Epithelial cell of proximal tubule (primary cell): ENCODE results near the gene SORL1-AS1.

ENCODE experiments used
- DNase-seq: peaks from one replicate; pipeline ENCODE4 v3.0.0-alpha.2; 2011; ENCODE audit warnings: low read depth
- H3K4me3 ChIP-seq: 2 replicates; pipeline ENCODE4 v1.5.1; 2011; ENCODE audit warnings: low read depth, mild to moderate bottlenecking, low read length
- TF ChIP-seq, protein P1 (sequence below): conservative IDR thresholded peaks from 2 replicates; pipeline ENCODE4 v1.5.1; 2012; ENCODE audit warnings: low read depth, mild to moderate bottlenecking, low read length

SORL1-AS1 gene

DNA sequence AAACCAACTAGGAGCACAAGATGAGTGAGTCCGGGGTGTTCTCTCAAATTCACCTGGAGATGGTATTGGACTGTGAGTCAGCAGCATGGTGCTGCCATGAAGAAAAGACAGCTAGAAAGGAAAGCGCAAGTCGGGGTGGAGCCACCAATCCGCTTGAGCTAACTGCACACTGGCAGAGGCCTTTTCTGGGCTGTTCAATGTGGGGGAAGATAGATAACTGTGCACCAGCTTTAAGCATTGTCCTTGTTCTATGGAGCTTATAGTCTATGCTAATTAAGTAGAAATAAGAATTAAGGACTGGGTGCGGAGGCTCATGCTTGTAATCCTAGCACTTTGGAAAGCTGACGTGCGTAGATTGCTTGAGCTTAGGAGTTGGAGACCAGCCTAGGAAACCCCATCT is 21.9 kb upstream of the SORL1-AS1 start:
- no peak for DNase-seq
- TF ChIP-seq, protein P1, sequence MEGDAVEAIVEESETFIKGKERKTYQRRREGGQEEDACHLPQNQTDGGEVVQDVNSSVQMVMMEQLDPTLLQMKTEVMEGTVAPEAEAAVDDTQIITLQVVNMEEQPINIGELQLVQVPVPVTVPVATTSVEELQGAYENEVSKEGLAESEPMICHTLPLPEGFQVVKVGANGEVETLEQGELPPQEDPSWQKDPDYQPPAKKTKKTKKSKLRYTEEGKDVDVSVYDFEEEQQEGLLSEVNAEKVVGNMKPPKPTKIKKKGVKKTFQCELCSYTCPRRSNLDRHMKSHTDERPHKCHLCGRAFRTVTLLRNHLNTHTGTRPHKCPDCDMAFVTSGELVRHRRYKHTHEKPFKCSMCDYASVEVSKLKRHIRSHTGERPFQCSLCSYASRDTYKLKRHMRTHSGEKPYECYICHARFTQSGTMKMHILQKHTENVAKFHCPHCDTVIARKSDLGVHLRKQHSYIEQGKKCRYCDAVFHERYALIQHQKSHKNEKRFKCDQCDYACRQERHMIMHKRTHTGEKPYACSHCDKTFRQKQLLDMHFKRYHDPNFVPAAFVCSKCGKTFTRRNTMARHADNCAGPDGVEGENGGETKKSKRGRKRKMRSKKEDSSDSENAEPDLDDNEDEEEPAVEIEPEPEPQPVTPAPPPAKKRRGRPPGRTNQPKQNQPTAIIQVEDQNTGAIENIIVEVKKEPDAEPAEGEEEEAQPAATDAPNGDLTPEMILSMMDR: no peak
- H3K4me3 ChIP-seq: no peak overlapping the region

DNA sequence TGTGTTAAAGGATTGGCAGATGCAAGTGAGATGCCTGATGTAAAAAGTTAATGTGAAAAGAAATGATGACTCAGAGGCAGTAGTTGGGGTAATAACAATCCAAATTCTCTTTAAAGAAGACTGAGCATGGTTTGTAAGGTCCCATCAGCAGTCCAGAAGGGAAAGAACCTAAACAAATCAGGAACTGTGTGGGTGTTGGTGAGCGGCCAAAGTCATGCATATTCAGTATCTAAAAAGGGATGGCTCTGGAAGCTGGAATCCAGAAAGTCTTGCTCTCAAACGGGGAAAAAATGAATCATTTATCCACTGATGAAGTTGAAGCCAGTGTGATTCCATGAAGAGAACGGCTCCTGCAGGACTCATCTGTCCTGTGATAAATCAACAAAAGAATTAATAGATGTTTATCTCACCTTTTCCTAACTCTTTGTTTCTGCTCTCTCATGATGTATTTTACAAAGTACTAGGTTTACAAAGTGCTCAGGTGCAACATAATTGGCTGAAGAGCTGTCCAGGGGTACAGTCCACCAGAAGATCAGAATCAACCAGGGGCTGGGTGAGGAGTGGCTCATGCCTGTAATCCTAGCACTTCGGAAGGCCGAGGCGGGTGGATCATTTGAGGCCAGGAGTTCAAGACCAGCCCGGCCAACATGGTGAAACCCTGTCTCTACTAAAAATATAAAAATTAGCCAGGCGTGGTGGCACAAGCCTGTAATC is 20.5 kb upstream of the SORL1-AS1 start:
- H3K4me3 ChIP-seq: no peak overlapping the region
- TF ChIP-seq, protein P1: no peak
- no peak for DNase-seq

DNA sequence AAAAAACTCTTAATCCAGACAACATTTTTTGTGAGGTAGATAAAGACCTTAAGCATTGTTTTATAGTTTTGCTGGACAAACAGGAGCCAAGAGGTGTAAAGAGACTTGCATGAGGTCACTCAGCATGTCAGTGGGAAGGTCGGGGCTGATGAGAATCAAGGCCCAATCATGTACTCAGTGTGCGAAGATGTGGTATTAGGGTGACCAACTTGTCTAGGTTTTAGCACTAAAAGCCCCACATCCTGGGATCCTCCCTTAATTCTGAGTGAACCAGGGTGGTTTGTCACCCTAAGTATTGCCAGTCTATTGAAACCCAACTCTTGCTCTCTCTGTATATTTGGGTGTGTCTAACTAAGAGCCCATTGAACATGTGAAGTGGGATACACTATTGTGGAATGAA is 19.5 kb upstream of the SORL1-AS1 start:
- DNase-seq: no peak
- TF ChIP-seq, protein P1: no peak
- H3K4me3 ChIP-seq: no peak overlapping the region

DNA sequence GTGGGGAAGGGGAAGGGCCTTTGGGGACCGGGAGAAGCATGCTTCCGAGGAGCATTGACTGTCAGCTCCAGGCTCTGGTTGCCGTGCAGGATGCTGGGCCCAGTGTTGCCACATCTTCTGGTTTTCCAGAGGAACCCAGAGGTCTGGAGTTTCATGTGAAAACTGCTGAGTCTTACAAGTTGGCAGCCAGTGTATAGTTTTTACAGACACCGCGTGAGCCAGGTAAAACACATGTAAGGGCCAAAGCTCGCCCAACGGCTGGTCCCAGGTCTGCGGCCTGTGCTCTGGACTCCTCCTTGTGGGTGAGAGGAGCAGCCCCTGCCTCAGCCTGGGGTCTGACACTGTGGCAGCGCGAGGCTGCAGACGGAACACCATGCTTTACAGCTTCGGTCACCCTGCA is 18.4 kb upstream of the SORL1-AS1 start:
- TF ChIP-seq, protein P1: no peak
- H3K4me3 ChIP-seq: no peak overlapping the region
- DNase-seq: no peak

DNA sequence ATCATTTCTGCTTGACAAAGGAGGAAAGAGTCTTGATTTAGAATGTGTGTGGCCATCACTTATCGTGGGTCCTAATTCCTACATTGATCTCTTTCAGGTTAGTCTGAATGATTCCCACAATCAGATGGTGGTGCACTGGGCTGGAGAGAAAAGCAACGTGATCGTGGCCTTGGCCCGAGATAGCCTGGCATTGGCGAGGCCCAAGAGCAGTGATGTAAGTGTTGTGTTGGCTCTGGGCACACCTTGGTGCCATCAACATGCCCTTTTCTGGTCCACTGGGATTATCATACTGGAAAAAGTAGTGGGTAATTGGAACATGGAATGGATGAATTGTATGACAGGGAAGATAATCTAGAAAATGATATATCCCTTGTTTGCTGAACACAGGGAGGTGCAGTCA is 17.1 kb upstream of the SORL1-AS1 start:
- no peak for DNase-seq

DNA sequence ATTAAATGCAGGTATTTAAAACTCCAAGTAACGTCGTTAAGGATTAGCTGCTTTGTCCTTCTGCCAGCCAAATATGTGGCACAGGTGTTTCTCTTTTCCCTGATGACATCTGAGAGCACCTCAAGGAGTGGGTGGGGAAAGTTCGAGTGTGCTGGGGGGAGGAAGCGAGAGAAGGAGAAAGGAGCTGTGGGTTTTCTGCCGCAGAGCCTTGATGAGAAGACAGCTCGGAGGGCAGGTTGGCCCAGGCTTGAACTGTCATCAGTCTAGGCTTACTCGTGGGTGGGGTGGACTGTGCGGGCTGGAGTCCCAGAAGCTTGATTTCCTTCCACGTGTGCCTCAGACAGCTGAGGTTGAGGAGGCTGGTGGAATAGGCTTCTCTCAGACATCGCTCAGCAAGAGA is 15.2 kb upstream of the SORL1-AS1 start:
- no peak overlapping the region for H3K4me3 ChIP-seq
- no peak for DNase-seq
- TF ChIP-seq, protein P1: no peak

More for the DNA sequence above, 17.1 kb upstream of the SORL1-AS1 start:
- TF ChIP-seq, protein P1: no peak
- no peak overlapping the region for H3K4me3 ChIP-seq

DNA sequence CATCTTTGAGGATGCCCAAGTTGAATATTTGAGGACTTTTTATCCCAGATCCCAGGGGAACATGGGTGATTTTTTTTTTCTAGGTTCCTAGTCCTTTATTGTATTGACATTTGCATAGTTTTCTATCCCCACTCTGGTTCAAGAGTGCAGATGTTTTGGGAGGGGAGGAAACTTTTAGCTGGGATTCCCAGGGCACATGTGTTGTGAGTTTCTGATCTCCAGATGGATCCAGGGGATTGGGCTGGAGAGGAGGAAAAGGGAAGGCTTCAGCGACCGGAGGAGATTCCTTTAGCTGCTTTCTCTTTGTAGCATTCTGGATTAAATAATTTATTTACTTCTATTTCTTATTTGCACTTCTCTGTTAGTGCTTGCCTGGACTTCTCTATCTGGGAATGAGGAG is 14.7 kb upstream of the SORL1-AS1 start:
- TF ChIP-seq, protein P1: no peak
- H3K4me3 ChIP-seq: peak overlapping the region; percentile 28
- no peak for DNase-seq
